ENCODE measurements around the gene BTAF1. TPM values are rescaled to one million over a fixed set of nuclear protein-coding genes. Genes with fewer than 3 reads are reported as not detected.
A peak's percentile ranks its signal among the peaks of the same experiment; 100 is the strongest.

BTAF1 gene
- 67.0 TPM for polyA plus RNA-seq (2012; ENCODE audit: missing spikeins)

- peak; percentile 97 for FAIRE-seq
- TF ChIP-seq POLR2AphosphoS5 (IDR thresholded peaks at IDR 0.05; ENCODE audit: low read depth, low read length) = peak; percentile 91
- TF ChIP-seq POLR2A (IDR thresholded peaks at IDR 0.05; ENCODE audit: low read depth, low read length) = peak; percentile 84
- peak; percentile 67 for TF ChIP-seq TAF1 (IDR thresholded peaks at IDR 0.05; ENCODE audit: borderline replicate concordance, low read depth, low read length)
- peak; percentile 77 for DNase-seq (ENCODE audit: insufficient read length)
Observed at GRCh38 chr10:91923371-91924211, at the start of gene BTAF1. BTAF1 (plus strand) TSS chr10:91923770; CDS start chr10:91924077, 307 bp downstream.

DNA sequence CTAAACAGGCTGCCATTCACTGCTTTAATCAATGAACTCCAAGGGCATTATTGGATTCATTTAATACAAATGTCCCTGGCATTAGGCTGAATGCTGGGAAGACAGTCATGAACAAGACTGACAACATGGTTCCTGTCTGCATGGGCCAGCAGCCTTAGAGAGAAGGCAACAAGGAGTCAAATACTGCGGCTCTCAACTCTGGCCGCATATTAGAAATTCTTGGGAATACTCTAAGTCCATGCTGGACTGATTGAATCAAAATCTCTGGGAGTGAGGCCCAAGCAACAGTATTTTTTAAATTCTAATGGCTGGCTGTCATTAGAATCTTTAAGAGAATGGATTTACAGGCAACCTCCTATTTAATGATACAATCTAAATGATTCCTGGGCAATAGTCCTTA lies 48.4 kb upstream of the BTAF1 start:
- no peak for DNase-seq (ENCODE audit: insufficient read length)
- no peak for FAIRE-seq
- TF ChIP-seq POLR2A (IDR thresholded peaks at IDR 0.05; ENCODE audit: low read depth, low read length) (no peak), TAF1 (IDR thresholded peaks at IDR 0.05; ENCODE audit: borderline replicate concordance, low read depth, low read length) (no peak), POLR2AphosphoS5 (IDR thresholded peaks at IDR 0.05; ENCODE audit: low read depth, low read length) (no peak)

DNA sequence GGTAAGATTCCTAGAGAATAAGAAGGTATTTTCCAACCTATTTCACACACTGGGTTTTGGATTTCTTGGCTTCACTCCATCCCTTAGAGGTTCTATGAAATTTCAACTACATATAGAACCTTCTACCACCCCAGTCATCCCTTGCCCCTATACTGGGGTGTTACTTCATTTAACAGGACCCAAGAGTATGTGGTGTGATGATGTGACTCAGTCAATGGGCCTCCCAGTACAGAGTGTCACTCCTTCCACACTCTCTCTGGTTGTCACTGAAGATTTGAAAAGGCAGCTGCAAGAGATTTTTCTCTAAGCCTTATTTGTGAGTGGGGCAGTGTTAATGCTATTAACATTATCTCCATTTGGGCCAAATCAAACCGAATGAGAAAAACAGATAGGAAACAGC lies 47.8 kb upstream of the BTAF1 start:
- no peak for FAIRE-seq
- no peak for DNase-seq (ENCODE audit: insufficient read length)
- TF ChIP-seq POLR2A (IDR thresholded peaks at IDR 0.05; ENCODE audit: low read depth, low read length) = no peak
- TF ChIP-seq TAF1 (IDR thresholded peaks at IDR 0.05; ENCODE audit: borderline replicate concordance, low read depth, low read length) = no peak
- TF ChIP-seq POLR2AphosphoS5 (IDR thresholded peaks at IDR 0.05; ENCODE audit: low read depth, low read length) = no peak

DNA sequence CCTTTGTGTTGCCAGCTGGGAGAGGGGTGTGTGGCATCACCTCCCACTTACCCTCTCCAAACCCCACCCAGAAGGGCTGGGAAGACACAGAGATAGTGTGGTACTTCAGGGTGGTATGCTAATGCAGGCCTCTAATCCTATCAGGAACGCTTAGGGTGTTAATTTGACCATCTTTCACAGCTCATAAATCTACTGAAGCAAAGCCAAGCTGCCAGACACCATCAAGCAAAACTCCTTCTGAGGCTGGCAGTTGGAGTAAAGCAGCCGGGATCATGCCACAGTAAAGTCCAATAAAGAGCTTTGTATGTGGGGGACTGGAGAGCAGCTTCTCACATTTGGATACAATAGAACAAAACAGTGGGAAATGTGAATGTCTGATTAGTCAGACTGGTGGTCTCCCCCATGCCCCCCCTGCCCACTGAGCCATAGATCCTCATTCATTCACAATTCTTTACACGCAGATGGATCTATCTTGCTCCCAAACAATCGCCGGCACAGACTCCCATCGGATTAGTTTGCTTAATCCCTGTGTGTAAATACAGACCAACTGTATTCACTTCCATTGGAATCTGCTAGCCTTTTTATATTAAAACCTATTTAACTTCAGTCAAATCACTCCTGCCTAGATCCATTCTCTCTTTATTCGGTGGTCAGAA lies 43.9 kb upstream of the BTAF1 start:
- no peak for FAIRE-seq
- TF ChIP-seq POLR2A (IDR thresholded peaks at IDR 0.05; ENCODE audit: low read depth, low read length) = no peak
- TF ChIP-seq POLR2AphosphoS5 (IDR thresholded peaks at IDR 0.05; ENCODE audit: low read depth, low read length) = no peak
- no peak for TF ChIP-seq TAF1 (IDR thresholded peaks at IDR 0.05; ENCODE audit: borderline replicate concordance, low read depth, low read length)
- no peak for DNase-seq (ENCODE audit: insufficient read length)

DNA sequence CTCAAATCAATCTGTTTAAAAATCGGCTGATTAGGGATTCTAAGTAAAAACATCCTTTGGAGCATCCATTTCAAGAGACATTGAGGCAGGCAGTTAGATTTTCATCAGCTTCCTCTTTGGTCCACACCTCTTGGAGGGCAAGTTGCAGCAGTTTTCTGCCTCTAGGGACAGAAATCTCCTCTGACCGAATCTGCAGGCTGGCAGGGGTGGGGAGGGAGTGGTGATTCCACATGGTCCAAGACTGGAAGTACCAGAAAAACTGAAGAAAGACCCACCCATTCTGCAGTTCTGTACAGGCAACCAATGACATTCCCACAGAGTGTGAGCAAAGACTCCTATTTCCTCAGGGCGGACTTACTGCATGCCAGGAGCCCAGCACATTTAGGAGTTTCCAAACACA lies 43.3 kb upstream of the BTAF1 start:
- FAIRE-seq = no peak
- no peak for DNase-seq (ENCODE audit: insufficient read length)
- TF ChIP-seq POLR2A (IDR thresholded peaks at IDR 0.05; ENCODE audit: low read depth, low read length) = no peak

DNA sequence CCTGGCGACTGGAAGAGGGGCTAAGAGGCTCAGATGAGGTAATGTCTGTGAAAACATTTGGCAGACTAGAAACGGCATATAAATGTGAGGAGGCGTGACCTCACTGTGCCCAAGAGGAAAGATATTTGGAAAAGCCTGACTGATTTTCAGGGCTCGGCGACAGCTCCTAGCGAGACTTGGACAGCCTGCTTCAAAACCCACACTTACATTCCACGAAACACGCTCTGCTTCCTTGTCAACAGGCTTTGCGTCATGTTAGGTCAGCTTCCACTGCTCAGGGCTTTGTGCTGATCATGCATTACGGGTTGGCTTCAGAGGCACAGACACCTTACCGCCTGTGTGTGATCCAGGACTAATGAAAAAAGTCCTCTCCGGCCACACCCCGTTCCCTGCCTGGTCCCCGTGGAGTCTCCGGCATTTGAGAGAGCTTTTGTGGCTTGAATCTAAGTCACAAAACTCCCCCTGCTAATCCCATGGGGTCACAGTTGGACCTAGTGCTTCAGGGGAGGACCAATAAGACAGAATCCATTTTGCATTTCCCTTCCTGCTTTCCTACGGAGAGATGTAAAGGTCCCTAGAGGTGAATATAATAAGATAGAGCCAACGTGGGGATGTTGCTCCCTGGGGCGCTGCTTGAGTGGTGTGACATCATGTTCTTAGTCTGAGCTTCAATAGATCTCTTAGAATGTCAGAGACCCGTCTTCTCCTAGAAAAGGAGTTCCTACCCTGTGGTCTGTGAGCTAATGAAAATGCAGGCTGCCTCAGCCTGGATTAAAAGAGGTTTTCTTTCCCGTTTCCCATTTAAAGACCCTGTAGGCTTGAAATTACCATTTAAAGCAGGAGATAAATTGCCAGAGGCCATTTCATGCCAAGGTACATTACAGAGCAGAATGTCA lies 39.8 kb upstream of the BTAF1 start:
- no peak for DNase-seq (ENCODE audit: insufficient read length)
- no peak for FAIRE-seq
- TF ChIP-seq POLR2A (IDR thresholded peaks at IDR 0.05; ENCODE audit: low read depth, low read length) = no peak
- TF ChIP-seq TAF1 (IDR thresholded peaks at IDR 0.05; ENCODE audit: borderline replicate concordance, low read depth, low read length) = no peak
- TF ChIP-seq POLR2AphosphoS5 (IDR thresholded peaks at IDR 0.05; ENCODE audit: low read depth, low read length) = no peak

DNA sequence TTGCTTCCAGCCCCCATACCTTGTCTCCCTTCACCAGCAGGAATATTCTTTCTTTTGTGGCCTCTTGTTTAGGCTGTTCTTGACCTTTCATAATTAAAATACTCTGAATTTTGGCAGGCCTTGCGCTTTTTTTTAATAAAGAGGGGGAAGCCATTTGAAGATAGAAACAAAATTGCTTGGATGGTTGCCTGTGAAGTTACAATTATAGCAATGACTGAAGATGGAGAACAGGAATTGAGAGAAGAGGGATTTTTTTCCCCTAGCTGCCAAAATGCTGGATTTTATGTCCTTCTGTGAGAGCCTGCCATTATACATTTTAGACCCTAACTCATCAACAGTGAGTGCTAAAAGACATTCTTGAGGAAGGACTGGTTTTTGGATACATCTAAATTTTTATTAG lies 39.0 kb upstream of the BTAF1 start:
- no peak for TF ChIP-seq POLR2AphosphoS5 (IDR thresholded peaks at IDR 0.05; ENCODE audit: low read depth, low read length)
- TF ChIP-seq TAF1 (IDR thresholded peaks at IDR 0.05; ENCODE audit: borderline replicate concordance, low read depth, low read length) = no peak
- TF ChIP-seq POLR2A (IDR thresholded peaks at IDR 0.05; ENCODE audit: low read depth, low read length) = no peak
- FAIRE-seq = no peak

GRCh38 chr10:91885362-91886079 lies 38.0 kb upstream of the BTAF1 start:
- no peak for FAIRE-seq
- DNase-seq (ENCODE audit: insufficient read length) = no peak
- no peak for TF ChIP-seq POLR2AphosphoS5 (IDR thresholded peaks at IDR 0.05; ENCODE audit: low read depth, low read length)

More for the DNA sequence above, 39.0 kb upstream of the BTAF1 start:
- no peak for DNase-seq (ENCODE audit: insufficient read length)

- DNase-seq (ENCODE audit: insufficient read length) (no peak), FAIRE-seq (no peak)
- TF ChIP-seq POLR2AphosphoS5 (IDR thresholded peaks at IDR 0.05; ENCODE audit: low read depth, low read length) = no peak
- no peak for TF ChIP-seq TAF1 (IDR thresholded peaks at IDR 0.05; ENCODE audit: borderline replicate concordance, low read depth, low read length)
- no peak for TF ChIP-seq POLR2A (IDR thresholded peaks at IDR 0.05; ENCODE audit: low read depth, low read length)
Observed at GRCh38 chr10:91886954-91887271, 36.7 kb upstream of the BTAF1 start.

DNA sequence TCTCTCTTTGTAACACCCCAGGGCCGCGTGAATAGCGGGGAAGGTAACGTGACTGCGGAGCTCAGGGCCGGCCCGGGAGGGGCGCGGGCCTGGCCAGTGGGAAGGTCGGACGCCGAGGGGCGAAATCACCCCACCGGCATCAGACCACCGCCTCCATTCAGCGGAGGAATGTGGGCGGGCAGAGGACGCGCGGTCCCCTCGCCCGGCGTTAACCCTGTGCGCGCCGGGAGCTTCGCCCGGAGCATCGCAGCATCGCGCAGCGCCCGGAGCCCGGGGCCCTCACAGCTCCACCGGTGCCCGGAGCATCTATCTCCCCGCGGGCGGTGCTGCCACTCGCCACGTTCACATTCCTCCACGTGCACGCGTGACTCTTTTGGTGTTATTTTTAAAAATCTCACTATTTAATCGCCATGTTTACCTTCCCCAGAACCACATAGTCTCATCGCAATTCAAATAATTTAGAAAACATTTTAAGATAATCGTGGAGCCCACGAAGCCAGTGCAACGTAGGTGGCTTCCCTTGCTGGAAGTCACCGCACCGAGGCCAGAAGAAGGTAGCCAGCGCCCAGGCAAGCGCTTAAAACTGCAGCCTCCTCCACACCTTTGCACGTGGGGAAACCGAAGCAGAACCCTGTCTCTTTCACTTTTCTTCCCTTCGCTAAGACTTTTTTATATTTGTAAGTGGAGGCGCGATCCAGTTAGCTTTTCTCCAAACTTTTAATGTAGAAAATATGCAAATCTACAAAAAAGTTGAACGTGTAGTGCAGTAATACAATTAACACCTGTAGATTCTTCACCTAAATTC lies 36.1 kb upstream of the BTAF1 start:
- DNase-seq (ENCODE audit: insufficient read length) (peak; percentile 29), FAIRE-seq (no peak)
- TF ChIP-seq TAF1 (IDR thresholded peaks at IDR 0.05; ENCODE audit: borderline replicate concordance, low read depth, low read length) (no peak), POLR2A (IDR thresholded peaks at IDR 0.05; ENCODE audit: low read depth, low read length) (no peak), POLR2AphosphoS5 (IDR thresholded peaks at IDR 0.05; ENCODE audit: low read depth, low read length) (no peak)

Measured in GM12892 (cell line).